ENCODE data around the gene ARL4D.

DNA sequence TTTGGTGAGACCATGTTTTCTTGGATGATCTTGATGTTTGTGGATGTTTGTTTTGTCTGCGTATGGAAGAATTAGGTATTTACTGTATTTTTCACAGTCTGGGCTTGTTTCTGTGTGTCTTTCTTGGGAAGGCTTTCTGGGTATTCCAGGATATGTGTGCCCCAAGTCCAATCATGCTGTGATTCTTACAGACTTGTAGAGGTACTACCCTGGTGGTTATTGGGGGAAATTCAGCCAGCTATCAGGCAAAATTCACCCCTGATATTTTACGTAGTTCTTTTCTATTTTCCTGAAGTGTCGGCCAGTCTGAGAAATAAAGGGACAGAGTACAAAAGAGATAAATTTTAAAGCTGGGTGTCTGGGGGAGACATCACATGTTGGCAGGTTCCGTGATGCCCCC is 33.4 kb upstream of the ARL4D start:
- TF ChIP-seq EZH2 (IDR thresholded peaks at IDR 0.05; ENCODE audit: borderline replicate concordance) (no peak), EZH2phosphoT487 (IDR thresholded peaks at IDR 0.05; ENCODE audit: low read depth, severe bottlenecking, unreplicated experiment) (no peak)
- TF ChIP-seq, protein P1, sequence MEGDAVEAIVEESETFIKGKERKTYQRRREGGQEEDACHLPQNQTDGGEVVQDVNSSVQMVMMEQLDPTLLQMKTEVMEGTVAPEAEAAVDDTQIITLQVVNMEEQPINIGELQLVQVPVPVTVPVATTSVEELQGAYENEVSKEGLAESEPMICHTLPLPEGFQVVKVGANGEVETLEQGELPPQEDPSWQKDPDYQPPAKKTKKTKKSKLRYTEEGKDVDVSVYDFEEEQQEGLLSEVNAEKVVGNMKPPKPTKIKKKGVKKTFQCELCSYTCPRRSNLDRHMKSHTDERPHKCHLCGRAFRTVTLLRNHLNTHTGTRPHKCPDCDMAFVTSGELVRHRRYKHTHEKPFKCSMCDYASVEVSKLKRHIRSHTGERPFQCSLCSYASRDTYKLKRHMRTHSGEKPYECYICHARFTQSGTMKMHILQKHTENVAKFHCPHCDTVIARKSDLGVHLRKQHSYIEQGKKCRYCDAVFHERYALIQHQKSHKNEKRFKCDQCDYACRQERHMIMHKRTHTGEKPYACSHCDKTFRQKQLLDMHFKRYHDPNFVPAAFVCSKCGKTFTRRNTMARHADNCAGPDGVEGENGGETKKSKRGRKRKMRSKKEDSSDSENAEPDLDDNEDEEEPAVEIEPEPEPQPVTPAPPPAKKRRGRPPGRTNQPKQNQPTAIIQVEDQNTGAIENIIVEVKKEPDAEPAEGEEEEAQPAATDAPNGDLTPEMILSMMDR (IDR thresholded peaks at IDR 0.05; ENCODE audit: poor library complexity), result no peak
